Breast epithelium (tissue), 4 donors: ENCODE data around the gene DACT2. TPM values are rescaled to one million over a fixed set of nuclear protein-coding genes. Genes with fewer than 3 reads are reported as not detected.
"Not testable (repeated sequence)": the region's sequence is repeated elsewhere in the genome, so short reads cannot be mapped to it uniquely, and the experiment has no call there.

Experiments
- DNase-seq, 2 donors: peaks; one replicate each; pipeline ENCODE4 v3.0.0-alpha.2; 2019; ENCODE audit warnings: low spot score in 2 of 2
- H3K27ac ChIP-seq, 2 donors: fragments of 200-600 bp; sonication (generic) in 1 of 2; one replicate each; pipeline ENCODE4 v1.5.1; 2016 to 2019; ENCODE audit warnings: mild to moderate bottlenecking in 1 of 2
- H3K27me3 ChIP-seq, 2 donors: fragments of 200-600 bp; sonication (generic) in 1 of 2; one replicate each; pipeline versions ENCODE4 v1.5.1 to v1.6.0; 2017 to 2019; ENCODE audit warnings: control low read depth in 1 of 2, mild to moderate bottlenecking in 1 of 2
- H3K36me3 ChIP-seq: fragments of 200-600 bp; one replicate; pipeline ENCODE4 v1.5.1; 2019
- H3K4me1 ChIP-seq, 2 donors: fragments of 200-600 bp; sonication (generic); one replicate each; pipeline ENCODE4 v1.5.1; 2016 to 2019; ENCODE audit warnings: control low read depth in 1 of 2
- H3K4me3 ChIP-seq, 3 donors: fragments of 200-600 bp; sonication (generic); 1 replicate in 2 of 3; 2 replicates in 1 of 3; pipeline ENCODE4 v1.5.1; 2016 to 2019; ENCODE audit warnings: mild to moderate bottlenecking in 3 of 3, moderate library complexity in 2 of 3
- H3K9me3 ChIP-seq, 2 donors: fragments of 200-600 bp; sonication (generic) in 1 of 2; one replicate each; pipeline ENCODE4 v1.5.1; 2016 to 2019; ENCODE audit warnings: control low read depth in 1 of 2
- CTCF ChIP-seq, 3 donors: fragments of 450-650 bp; IDR thresholded peaks; one replicate each; pipeline ENCODE4 v1.5.1; 2016 to 2017; ENCODE audit warnings: antibody characterized with exemption in 3 of 3, mild to moderate bottlenecking in 3 of 3, moderate library complexity in 3 of 3
- POLR2A ChIP-seq: fragments of 450-650 bp; IDR thresholded peaks from one replicate; pipeline ENCODE4 v1.6.1; 2016; ENCODE audit warnings: antibody characterized with exemption, mild to moderate bottlenecking, moderate library complexity
- POLR2AphosphoS5 ChIP-seq, 3 donors: sonication (generic); formaldehyde crosslinking; IDR thresholded peaks; one replicate each; pipeline ENCODE4 v1.6.1; 2017; ENCODE audit warnings: antibody characterized with exemption in 3 of 3
- intact Hi-C: fragments of 100-400 bp; cut with DNase I; formaldehyde crosslinking; loops from one replicate; pipeline ENCODE4 v1.15.1; 2023; ENCODE audit warnings: low total_unique reads
- total RNA-seq, 3 donors: library from RNA; depleted of rRNA; stranded (reverse); fragments of >200 nt; gene quantifications; one replicate each; pipeline ENCODE4 v1.1.0, GENCODE V29; 2016

Gene DACT2
- total RNA-seq, 3 donors from 2014 or later = 0.32 to 1.0 TPM; not detected in 1

DNA sequence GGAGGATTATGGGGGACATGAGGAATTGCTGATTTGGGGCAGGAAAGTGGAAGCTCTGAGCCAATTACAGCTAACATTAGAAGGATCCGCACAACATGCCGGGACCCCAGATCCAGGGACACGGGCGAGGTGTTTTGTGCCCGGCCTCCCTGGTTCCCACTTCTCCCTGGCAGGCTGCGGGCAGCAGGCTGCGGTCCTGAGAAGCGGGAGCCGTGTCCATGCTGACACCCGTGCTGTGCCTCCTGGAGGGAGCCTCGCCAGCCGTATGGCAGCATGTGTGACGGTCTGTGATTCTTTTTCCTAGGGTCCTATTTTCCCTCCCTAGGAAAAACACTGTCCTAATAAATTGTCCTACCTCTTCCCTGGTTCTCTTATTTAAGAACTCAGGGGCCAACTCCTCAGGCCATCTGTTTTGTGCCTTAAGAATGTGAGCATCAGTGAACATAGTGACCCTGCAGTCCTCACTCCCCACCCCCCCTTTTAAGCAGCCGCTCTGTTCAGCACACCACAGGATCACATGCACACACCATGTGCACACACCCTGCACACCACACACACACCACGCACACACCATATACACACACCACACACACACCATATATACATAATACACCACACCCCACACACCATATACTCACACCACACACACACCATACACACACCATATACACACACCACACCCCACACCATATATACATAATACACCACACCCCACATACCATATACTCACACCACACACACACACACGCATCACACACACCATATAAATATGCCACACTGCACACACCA, 49.9 kb downstream of the DACT2 start:
- Histone ChIP-seq H3K4me1 (no peaks in the 10 kb centered on the region), H3K9me3 (no peaks in the 10 kb centered on the region), H3K27me3 (peaks cover 0 to 4% of the 10 kb centered on the region in 2 donors), H3K4me3 (no peak overlapping the region), H3K36me3 (no peaks in the 10 kb centered on the region), H3K27ac (no peak overlapping the region)
- intact Hi-C loops = no loop called here
- no peak for DNase-seq
- TF ChIP-seq CTCF (IDR thresholded peaks at IDR 0.05) (no peak), POLR2AphosphoS5 (IDR thresholded peaks at IDR 0.05) (no peak), POLR2A (no peak)

DNA sequence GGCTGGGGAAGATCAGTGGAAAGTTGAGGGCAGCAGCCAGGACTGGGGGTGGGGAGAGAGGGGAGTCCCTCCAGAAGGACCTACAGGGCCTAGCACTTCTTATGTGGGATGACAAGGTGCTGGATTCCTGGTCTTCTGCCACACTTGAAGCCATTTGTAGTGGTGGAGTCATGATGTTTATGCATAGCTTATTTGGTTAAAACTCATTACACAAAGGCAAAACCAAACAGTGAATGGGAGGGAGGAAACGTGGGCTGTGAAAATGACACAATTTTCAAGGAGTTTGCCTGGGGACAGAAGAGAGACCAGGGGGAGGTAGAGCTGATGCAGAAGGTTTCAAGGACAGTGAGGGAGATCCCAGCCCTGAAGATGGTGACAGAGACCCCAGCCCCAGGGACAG, 50.8 kb downstream of the DACT2 start:
- H3K4me1 ChIP-seq = no peaks in the 10 kb centered on the region
- H3K27ac ChIP-seq = no peak overlapping the region
- no peak for DNase-seq
- H3K36me3 ChIP-seq = no peaks in the 10 kb centered on the region
- H3K4me3 ChIP-seq = no peak overlapping the region
- no peak for TF ChIP-seq POLR2AphosphoS5 (IDR thresholded peaks at IDR 0.05)
- TF ChIP-seq CTCF (IDR thresholded peaks at IDR 0.05) = no peak
- intact Hi-C loops = no loop called here
- H3K27me3 ChIP-seq = peaks cover 0 to 4% of the 10 kb centered on the region in 2 donors
- H3K9me3 ChIP-seq = no peaks in the 10 kb centered on the region

- H3K36me3 ChIP-seq, H3K27me3 ChIP-seq, DNase-seq, intact Hi-C loops, H3K9me3 ChIP-seq, H3K4me3 ChIP-seq, H3K4me1 ChIP-seq, H3K27ac ChIP-seq: not testable (repeated sequence)
Observed at GRCh38 chr6:168267779-168268178, 51.8 kb downstream of the DACT2 start.

- H3K4me3 ChIP-seq = no peak overlapping the region
- H3K27ac ChIP-seq = no peak overlapping the region
- H3K36me3 ChIP-seq = no peaks in the 10 kb centered on the region
- H3K27me3 ChIP-seq = peaks cover 0 to 4% of the 10 kb centered on the region in 2 donors
- intact Hi-C loops = no loop called here
- no peak for TF ChIP-seq CTCF (IDR thresholded peaks at IDR 0.05)
- no peak for TF ChIP-seq POLR2A
- TF ChIP-seq POLR2AphosphoS5 (IDR thresholded peaks at IDR 0.05) = no peak
- no peaks in the 10 kb centered on the region for H3K9me3 ChIP-seq
- no peaks in the 10 kb centered on the region for H3K4me1 ChIP-seq
- peak in 1 of 2 donors; percentile 39 for DNase-seq
Observed at GRCh38 chr6:168265827-168266815, 53.5 kb downstream of the DACT2 start.

DNA sequence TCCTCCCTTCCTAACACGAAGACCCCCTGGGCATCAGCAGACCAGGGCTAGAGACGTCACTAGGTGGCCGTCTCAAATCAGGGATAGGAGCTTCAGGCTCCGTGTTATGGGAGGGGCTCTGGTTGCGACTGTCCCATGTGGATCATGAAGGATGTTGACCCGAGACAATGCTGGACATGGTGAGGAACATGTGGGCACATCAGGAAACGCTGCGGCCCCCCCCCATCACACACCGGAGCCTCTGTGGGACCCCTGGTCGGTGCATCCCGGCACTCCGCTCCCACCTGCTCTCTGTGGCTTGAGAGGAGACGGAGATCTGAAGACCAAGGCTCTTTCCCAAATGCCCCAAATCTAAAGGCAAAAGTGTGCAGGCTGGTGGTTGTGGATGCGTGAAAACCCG, 54.2 kb downstream of the DACT2 start:
- peak in 1 of 2 donors; percentile 19 for DNase-seq
- H3K9me3 ChIP-seq = no peaks in the 10 kb centered on the region
- H3K27me3 ChIP-seq = peaks cover 0 to 1% of the 10 kb centered on the region in 2 donors
- no peaks in the 10 kb centered on the region for H3K36me3 ChIP-seq
- TF ChIP-seq POLR2A = no peak
- no peak for TF ChIP-seq POLR2AphosphoS5 (IDR thresholded peaks at IDR 0.05)
- TF ChIP-seq CTCF (IDR thresholded peaks at IDR 0.05) = no peak
- no peak overlapping the region for H3K4me3 ChIP-seq
- peak overlapping the region in 1 of 2 donors; percentile 44 for H3K27ac ChIP-seq
- H3K4me1 ChIP-seq = no peaks in the 10 kb centered on the region
- intact Hi-C loops = no loop called here
